ENCODE data around the gene GALNT17. TPM values are rescaled to one million over a fixed set of nuclear protein-coding genes. Genes with fewer than 3 reads are reported as not detected.

GALNT17 gene
- total and polyA plus RNA-seq, 2 experiments from 2014 or later, result 11.1 to 65.6 TPM

- peaks cover 19% of the 10 kb centered on the region for H3K4me1 Mint-ChIP-seq
- no peaks in the 10 kb centered on the region for H3K36me3 ChIP-seq (ENCODE audit: insufficient read depth)
- H3K27me3 ChIP-seq (ENCODE audit: insufficient read depth), result no peaks in the 10 kb centered on the region
- no peak for TF ChIP-seq REST (IDR thresholded peaks at IDR 0.05; ENCODE audit: unreplicated experiment)
- no peak for TF ChIP-seq ZNF331 (CRISPR knock-in tag; IDR thresholded peaks at IDR 0.05; ENCODE audit: low read depth)
- no peak for TF ChIP-seq CTCF (conservative IDR thresholded peaks at IDR 0.05; ENCODE audit: low read depth in 2 of 2)
- no peak for TF ChIP-seq STAT1 (IDR thresholded peaks at IDR 0.05; ENCODE audit: unreplicated experiment)
- no peak for TF ChIP-seq EZH2phosphoT487 (IDR thresholded peaks at IDR 0.05; ENCODE audit: unreplicated experiment)
- no peak for TF ChIP-seq NANOG (IDR thresholded peaks at IDR 0.05; ENCODE audit: borderline replicate concordance)
- no peak for TF ChIP-seq ZNF114 (CRISPR knock-in tag; IDR thresholded peaks at IDR 0.05)
- TF ChIP-seq ZNF462 (CRISPR knock-in tag; IDR thresholded peaks at IDR 0.05), result no peak
- TF ChIP-seq ETS1 (IDR thresholded peaks at IDR 0.05), result no peak
- no peak for TF ChIP-seq CREB1 (CRISPR knock-in tag; IDR thresholded peaks at IDR 0.05; ENCODE audit: low read depth)
- TF ChIP-seq JUNB (IDR thresholded peaks at IDR 0.05; ENCODE audit: unreplicated experiment), result no peak
- no peak for TF ChIP-seq EZH2 (IDR thresholded peaks at IDR 0.05; ENCODE audit: low read depth, unreplicated experiment)
- TF ChIP-seq POLR2AphosphoS5 (IDR thresholded peaks at IDR 0.05; ENCODE audit: low read depth), result no peak
- peaks cover 2% of the 10 kb centered on the region; the same call in 1 of the 3 replicates for H3K9me3 Mint-ChIP-seq
- no peak overlapping the region for H3K4me3 ChIP-seq
- no peaks in the 10 kb centered on the region for H3F3A ChIP-seq (replicated peaks; ENCODE audit: low read depth)
- DNase-seq (ENCODE audit: low spot score) (no peak), ATAC-seq (no peak)
- no peak overlapping the region for H3K4me3 Mint-ChIP-seq
- peaks cover 15% of the 10 kb centered on the region; the same call in 1 of the 2 replicates for H3K4me1 ChIP-seq (ENCODE audit: insufficient read depth)
- H3K9me2 ChIP-seq (ENCODE audit: insufficient read depth), result no peaks in the 10 kb centered on the region
- H3K4me2 ChIP-seq, result no peak overlapping the region
- H4K20me1 ChIP-seq (replicated peaks; ENCODE audit: insufficient read depth), result no peaks in the 10 kb centered on the region
- no peak overlapping the region for H2AFZ ChIP-seq
- no peak overlapping the region for H3K27ac ChIP-seq (ENCODE audit: low read depth)
- H3K27me3 Mint-ChIP-seq (ENCODE audit: insufficient read depth, low read depth, poor library complexity), result peaks cover 11% of the 10 kb centered on the region
- H3K79me2 ChIP-seq (replicated peaks; ENCODE audit: insufficient read depth), result no peaks in the 10 kb centered on the region
- peaks cover 9% of the 10 kb centered on the region for H3K36me3 Mint-ChIP-seq (ENCODE audit: low read depth)
- no peak overlapping the region for H3K27ac Mint-ChIP-seq
Measured at GRCh38 chr7:71657386-71657785, 525.4 kb downstream of the GALNT17 start.

Measured in GM23338 (cell line).